ENCODE measurements around the gene MPPE1. TPM values are rescaled to one million over a fixed set of nuclear protein-coding genes. Genes with fewer than 3 reads are reported as not detected.

The MPPE1 gene
- total and polyA plus RNA-seq, 9 of the 15 experiments (the other 6 are each of a cell fraction or from before 2014, with no cell fraction given), result 10.7 to 19.5 (median 13.3) TPM

DNA sequence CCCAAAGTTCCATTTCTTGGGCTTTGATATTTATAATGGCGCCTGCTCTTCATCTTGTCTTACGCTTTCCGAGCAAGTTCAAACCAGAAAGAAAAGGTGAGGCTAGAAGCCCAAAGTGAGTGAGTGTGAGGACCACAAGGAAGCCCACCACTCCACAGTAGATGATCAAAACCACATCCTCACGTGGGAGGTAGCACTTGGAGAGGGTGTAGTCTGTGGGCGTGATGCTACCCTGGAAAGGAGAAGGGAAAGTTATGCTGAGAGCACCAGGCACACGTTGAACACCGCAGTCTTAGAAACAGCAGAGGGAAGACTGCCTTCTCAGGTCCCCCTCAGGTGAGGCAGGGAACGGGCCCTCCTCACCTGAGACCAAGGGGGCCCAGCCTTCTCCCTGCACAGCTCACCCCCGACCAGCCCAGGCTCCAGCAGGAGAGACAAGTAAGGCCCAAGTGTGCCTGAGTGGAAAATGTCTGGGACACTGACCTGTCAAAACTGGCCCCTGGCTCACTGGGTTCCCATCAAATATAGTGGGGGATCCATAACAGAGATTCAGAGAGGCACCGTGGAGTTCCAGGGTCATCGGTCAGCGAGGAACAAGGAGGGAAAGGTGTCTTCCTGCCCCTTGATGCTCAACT, 23.6 kb downstream of the MPPE1 start:
- intact Hi-C loops (cut with micrococcal nuclease), result no loop called here
- ChIA-PET POLR2A (no interaction called here), CTCF (ENCODE audit: low intra/inter-chr PET ratio) (no interaction called here)
- no peaks in the 10 kb centered on the region for H3K9me3 ChIP-seq (replicated peaks; ENCODE audit: control insufficient read depth, insufficient read depth, low read depth, low read length)
- no peak overlapping the region for H3K4me3 ChIP-seq
- no peaks in the 10 kb centered on the region for H3K79me2 ChIP-seq (ENCODE audit: control insufficient read depth, insufficient read depth, low read length)
- peaks cover 11 to 16% of the 10 kb centered on the region in 2 experiments; a peak in 4 of 5 replicates for H3K4me1 ChIP-seq (replicated peaks in 1 of 2; ENCODE audit: control insufficient read depth in 2 of 2, insufficient read depth in 2 of 2, low read length in 2 of 2)
- in situ Hi-C loops (cut with MboI), result no loop called here
- 0 out of 3 replicates have a peak, but pooled peaks cover 2% of the 10 kb centered on the region for H3K36me3 ChIP-seq (ENCODE audit: control insufficient read depth, insufficient read depth, low read length)
- WGBS (ENCODE audit: insufficient coverage, low coverage, missing lambda C conversion rate), result 63% methylated on average over 12 of the region's 12 CpGs
- H3K4me2 ChIP-seq (ENCODE audit: insufficient read depth, low read length), result no peak overlapping the region
- DNase-seq (ENCODE audit: extremely low read depth in 1 of 4, low spot score in 3 of 4), result no peak
- no peaks in the 10 kb centered on the region for H4K20me1 ChIP-seq (replicated peaks; ENCODE audit: control insufficient read depth, insufficient read depth, low read length)
- no peak for ATAC-seq
- H3K27ac ChIP-seq (ENCODE audit: extremely low read depth, low read depth, low read length), result no peak overlapping the region
- no peak overlapping the region for H2AFZ ChIP-seq (ENCODE audit: low read depth, low read length)
- no peak for FAIRE-seq
- no peaks in the 10 kb centered on the region; a peak in 1 of 5 replicates for H3K27me3 ChIP-seq (ENCODE audit: control insufficient read depth in 2 of 2, insufficient read depth in 2 of 2, low read length in 2 of 2)
- BruUV-seq (replicated peaks), result no TSS peak
- H3K9ac ChIP-seq (ENCODE audit: insufficient read depth in 1 of 2, low read depth in 2 of 2, low read length in 2 of 2), result no peak overlapping the region
- no peaks in the 10 kb centered on the region for H3K9me1 ChIP-seq (ENCODE audit: control insufficient read depth, insufficient read depth, low read length)
- no peak for TF ChIP-seq TCF7L2 (IDR thresholded peaks at IDR 0.05; ENCODE audit: low read depth, low read length)
- TF ChIP-seq ZMIZ1 (IDR thresholded peaks at IDR 0.05; ENCODE audit: low read depth in 2 of 2, low read length in 2 of 2), result no peak
- TF ChIP-seq COPS2 (conservative IDR thresholded peaks at IDR 0.05), result no peak
- TF ChIP-seq SRSF1 (IDR thresholded peaks at IDR 0.05; ENCODE audit: low read depth, low read length), result no peak
- no peak for TF ChIP-seq ETS2 (tag; IDR thresholded peaks at IDR 0.05; ENCODE audit: borderline replicate concordance, poor library complexity, severe bottlenecking)
- TF ChIP-seq CCNT2 (IDR thresholded peaks at IDR 0.05; ENCODE audit: borderline replicate concordance, extremely low read depth, insufficient read length, low read depth, low read length), result no peak
- TF ChIP-seq ZNF134 (CRISPR knock-in tag; conservative IDR thresholded peaks at IDR 0.05), result no peak
